SK-N-SH (cell line): ENCODE measurements around the gene PARD3. TPM values are rescaled to one million over a fixed set of nuclear protein-coding genes. Genes with fewer than 3 reads are reported as not detected.

Experiments
- CTCF ChIA-PET: fragments of 300-600, 350-600 bp; formaldehyde crosslinking; extraction: SDS; loops from one replicate; lab custom pipeline; 2021; lab: Yijun Ruan, JAX
- POLR2A ChIA-PET: fragments of 350-600 bp; sonication (Branson Sonifier 250); formaldehyde crosslinking; extraction: SDS; loops from one replicate; lab custom pipeline; 2020; ENCODE audit warnings: antibody characterized with exemption, inconsistent platforms; lab: Yijun Ruan, JAX
- DNase-seq: peaks from one replicate; pipeline ENCODE4 v3.0.0; 2012
- H2AFZ ChIP-seq: fragments of 200-600 bp; sonication (generic); 2 replicates; pipeline ENCODE4 v1.8.1; 2016; ENCODE audit warnings: antibody characterized with exemption, mild to moderate bottlenecking, low read depth
- H3F3A ChIP-seq: fragments of 200-600 bp; sonication (generic); replicated peaks from 2 replicates; pipeline ENCODE3; 2016; ENCODE audit warnings: antibody characterized with exemption, mild to moderate bottlenecking; ENCODE audit not compliant: insufficient read depth
- H3K27ac ChIP-seq, 2 experiments: fragments of 200-500 bp in 1 of 2; fragments of 200-600 bp in 1 of 2; sonication (Bioruptor generic) in 1 of 2; sonication (generic), shearing (Covaris generic) in 1 of 2; 2 replicates each; pipeline versions ENCODE4 v1.5.1 to v1.6.1; 2014 to 2016; ENCODE audit warnings: low read depth in 2 of 2, inconsistent platforms in 1 of 2, low read length in 1 of 2, mild to moderate bottlenecking in 1 of 2, mixed read lengths in 1 of 2
- H3K27me3 ChIP-seq: fragments of 200-600 bp; sonication (generic), shearing (Covaris generic); 2 replicates; pipeline ENCODE4 v1.6.1; 2016; ENCODE audit warnings: mixed run types; ENCODE audit not compliant: insufficient read depth
- H3K36me3 ChIP-seq, 2 experiments: fragments of 200-500 bp in 1 of 2; fragments of 200-600 bp in 1 of 2; sonication (Bioruptor generic) in 1 of 2; sonication (generic) in 1 of 2; replicated peaks in 1 of 2; 2 replicates each; pipeline versions ENCODE3 to v1.5.1; 2014 to 2016; ENCODE audit warnings: low read length in 1 of 2, mild to moderate bottlenecking in 1 of 2; ENCODE audit not compliant: insufficient read depth in 2 of 2, control insufficient read depth in 1 of 2
- H3K4me1 ChIP-seq, 2 experiments: fragments of 200-500 bp in 1 of 2; fragments of 200-600 bp in 1 of 2; sonication (Bioruptor generic) in 1 of 2; sonication (generic), shearing (Covaris generic) in 1 of 2; 2 replicates each; pipeline versions ENCODE4 v1.5.1 to v1.6.1; 2014 to 2016; ENCODE audit warnings: low read depth in 1 of 2, low read length in 1 of 2, mixed run types in 1 of 2; ENCODE audit not compliant: insufficient read depth in 2 of 2, control insufficient read depth in 1 of 2
- H3K4me2 ChIP-seq: fragments of 200-600 bp; sonication (generic), shearing (Covaris generic); 2 replicates; pipeline ENCODE4 v1.6.1; 2017; ENCODE audit warnings: mixed run types
- H3K4me3 ChIP-seq, 2 experiments: fragments of 200-500 bp in 1 of 2; fragments of 200-600 bp in 1 of 2; sonication (Bioruptor generic) in 1 of 2; sonication (generic), shearing (Covaris generic) in 1 of 2; 2 replicates each; pipeline versions ENCODE4 v1.5.1 to v1.8.1; 2014 to 2016; ENCODE audit warnings: low read depth in 2 of 2, inconsistent platforms in 1 of 2, low read length in 1 of 2, mild to moderate bottlenecking in 1 of 2, mixed read lengths in 1 of 2, moderate library complexity in 1 of 2
- H3K79me2 ChIP-seq: fragments of 200-600 bp; sonication (generic); 2 replicates; pipeline ENCODE4 v1.8.1; 2017; ENCODE audit warnings: mild to moderate bottlenecking; ENCODE audit not compliant: insufficient read depth
- H3K9ac ChIP-seq: fragments of 200-600 bp; sonication (generic); 2 replicates; pipeline ENCODE4 v1.6.1; 2017; ENCODE audit warnings: mixed run types
- H3K9me2 ChIP-seq: fragments of 200-600 bp; sonication (generic); 2 replicates; pipeline ENCODE4 v1.6.1; 2017; ENCODE audit warnings: mixed run types
- H3K9me3 ChIP-seq: fragments of 200-600 bp; sonication (generic); 2 replicates; pipeline ENCODE4 v1.6.1; 2017; ENCODE audit warnings: mixed run types, mild to moderate bottlenecking, moderate library complexity
- H4K20me1 ChIP-seq: fragments of 200-600 bp; sonication (generic); 2 replicates; pipeline ENCODE4 v1.6.1; 2017; ENCODE audit warnings: mild to moderate bottlenecking, mixed run types; ENCODE audit not compliant: insufficient read depth
- CHD2 ChIP-seq: fragments of 150-350 bp; IDR thresholded peaks from 2 replicates; pipeline ENCODE4 v1.6.1; 2018; ENCODE audit warnings: low read length; ENCODE audit not compliant: partially characterized antibody
- ELF1 ChIP-seq: IDR thresholded peaks from 2 replicates; pipeline ENCODE4 v1.4.0; 2012
- EP300 ChIP-seq, 2 experiments: IDR thresholded peaks; 2 replicates each; pipeline versions ENCODE4 v1.4.0 to v1.6.1; 2012; ENCODE audit warnings: borderline replicate concordance in 1 of 2, low read depth in 1 of 2, low read length in 1 of 2
- EZH2phosphoT487 ChIP-seq: fragments of 200-600 bp; sonication (generic); IDR thresholded peaks from 2 replicates; pipeline ENCODE4 v1.6.1; 2017; ENCODE audit warnings: low read depth, mixed run types, mild to moderate bottlenecking, antibody characterized with exemption, moderate library complexity, borderline replicate concordance
- FOXM1 ChIP-seq: IDR thresholded peaks from 2 replicates; pipeline ENCODE4 v1.4.0; 2012; ENCODE audit warnings: low read depth, mild to moderate bottlenecking
- GABPA ChIP-seq: IDR thresholded peaks from 2 replicates; pipeline ENCODE4 v1.4.0; 2012; ENCODE audit warnings: low read depth, mild to moderate bottlenecking
- GATA2 ChIP-seq: sonication (generic); formaldehyde crosslinking; IDR thresholded peaks from 2 replicates; pipeline ENCODE4 v1.5.0; 2020; ENCODE audit warnings: mild to moderate bottlenecking, missing genetic modification reagents
- IRF3 ChIP-seq: fragments of 150-350 bp; IDR thresholded peaks from 2 replicates; pipeline ENCODE4 v1.6.1; 2016; ENCODE audit warnings: mild to moderate bottlenecking, low read depth, low read length
- JUND ChIP-seq: IDR thresholded peaks from 2 replicates; pipeline ENCODE4 v1.4.0; 2012
- MAX ChIP-seq: IDR thresholded peaks from 2 replicates; pipeline ENCODE4 v1.4.0; 2012; ENCODE audit warnings: low read depth
- MEF2A ChIP-seq: IDR thresholded peaks from 2 replicates; pipeline ENCODE4 v1.4.0; 2012; ENCODE audit warnings: low read depth, borderline replicate concordance
- MXI1 ChIP-seq: IDR thresholded peaks from 2 replicates; pipeline ENCODE4 v1.6.1; 2012; ENCODE audit warnings: mild to moderate bottlenecking, low read depth, low read length, improper control_type of control experiment
- NFIC ChIP-seq: IDR thresholded peaks from 2 replicates; pipeline ENCODE4 v1.4.0; 2012; ENCODE audit warnings: borderline replicate concordance
- NRF1 ChIP-seq: IDR thresholded peaks from 2 replicates; pipeline ENCODE4 v1.6.1; 2012; ENCODE audit warnings: low read depth, mild to moderate bottlenecking, low read length
- PBX3 ChIP-seq: IDR thresholded peaks from 2 replicates; pipeline ENCODE4; 2012
- POLR2AphosphoS5 ChIP-seq: IDR thresholded peaks from 2 replicates; pipeline ENCODE4 v1.6.1; 2012; ENCODE audit warnings: low read depth, low read length
- RAD21 ChIP-seq: IDR thresholded peaks from 2 replicates; pipeline ENCODE4 v1.6.1; 2012; ENCODE audit warnings: mild to moderate bottlenecking, low read length
- RFX5 ChIP-seq: IDR thresholded peaks from 2 replicates; pipeline ENCODE4 v1.6.1; 2012; ENCODE audit warnings: mild to moderate bottlenecking, improper control_type of control experiment, low read length
- RXRA ChIP-seq: IDR thresholded peaks from 2 replicates; pipeline ENCODE4 v1.4.0; 2012; ENCODE audit warnings: low read depth, mild to moderate bottlenecking, borderline replicate concordance
- SIN3A ChIP-seq: IDR thresholded peaks from 2 replicates; pipeline ENCODE4 v1.6.1; 2012; ENCODE audit warnings: low read depth, mild to moderate bottlenecking, low read length, moderate library complexity, borderline replicate concordance
- TEAD4 ChIP-seq: IDR thresholded peaks from 2 replicates; pipeline ENCODE4 v1.4.0; 2012; ENCODE audit warnings: mild to moderate bottlenecking, borderline replicate concordance; ENCODE audit not compliant: insufficient read depth
- USF1 ChIP-seq: IDR thresholded peaks from 2 replicates; pipeline ENCODE4 v1.4.0; 2012; ENCODE audit warnings: low read depth, borderline replicate concordance
- YY1 ChIP-seq: IDR thresholded peaks from 2 replicates; pipeline ENCODE4 v1.4.0; 2012; ENCODE audit warnings: low read depth, mild to moderate bottlenecking
- WGBS: methylation state at CpG from one replicate; pipeline ENCODE4 v1.1.6; 2017; ENCODE audit warnings: low lambda C conversion rate; 5-methylcytosine and 5-hydroxymethylcytosine counted together
- polyA plus RNA-seq, 3 experiments: library from polyadenylated mRNA; depleted of rRNA; stranded (reverse); fragments of >200 nt; gene quantifications; 2 replicates each; pipeline ENCODE4 v1.2.3, GENCODE V29; 2012

Gene PARD3
- polyA plus RNA-seq, 1 of the 3 experiments (the other 2 are of a cell fraction) = 29.4 TPM

GRCh38 chr10:34469446-34469845 lies 345.6 kb downstream of the PARD3 start (continued):
- TF ChIP-seq RAD21 (no peak), USF1 (no peak), NFIC (no peak), EZH2phosphoT487 (no peak), MEF2A (no peak), FOXM1 (no peak), RFX5 (no peak)

GRCh38 chr10:34467902-34468301 lies 347.2 kb downstream of the PARD3 start:
- Histone ChIP-seq H3K9ac (no peak overlapping the region), H3F3A (no peaks in the 10 kb centered on the region), H3K36me3 (peaks cover 7 to 23% of the 10 kb centered on the region in 2 experiments), H3K27me3 (no peaks in the 10 kb centered on the region), H3K27ac (no peak overlapping the region), H2AFZ (no peak overlapping the region), H3K9me2 (no peaks in the 10 kb centered on the region), H3K9me3 (no peaks in the 10 kb centered on the region), H3K79me2 (no peaks in the 10 kb centered on the region), H4K20me1 (no peaks in the 10 kb centered on the region)
- POLR2A ChIA-PET = no interaction called here
- CTCF ChIA-PET = no interaction called here
- DNase-seq = no peak
- 100% methylated on average over 2 of the region's 2 CpGs for WGBS
- TF ChIP-seq YY1 = no peak
- no peak for TF ChIP-seq POLR2AphosphoS5
- TF ChIP-seq RAD21 = no peak
- no peak for TF ChIP-seq TEAD4
- TF ChIP-seq MXI1 = no peak
- no peak for TF ChIP-seq GABPA
- TF ChIP-seq CHD2 = no peak
- TF ChIP-seq MAX = no peak
- TF ChIP-seq NFIC = no peak
- TF ChIP-seq IRF3 = no peak
- TF ChIP-seq, all 33 proteins: peak for 0
- H3K4me2 ChIP-seq = no peak overlapping the region
- H3K4me1 ChIP-seq = peaks cover 0 to 1% of the 10 kb centered on the region in 2 experiments; a peak in 2 of 4 replicates
- no peak overlapping the region for H3K4me3 ChIP-seq

GRCh38 chr10:34467364-34467763 lies 347.7 kb downstream of the PARD3 start:
- CTCF ChIA-PET = no interaction called here
- Histone ChIP-seq H3K27ac (no peak overlapping the region), H3K9ac (no peak overlapping the region), H3K9me2 (no peaks in the 10 kb centered on the region), H4K20me1 (no peaks in the 10 kb centered on the region), H2AFZ (no peak overlapping the region), H3K79me2 (no peaks in the 10 kb centered on the region), H3K4me1 (no peaks in the 10 kb centered on the region), H3K36me3 (peaks cover 7 to 23% of the 10 kb centered on the region in 2 experiments), H3F3A (no peaks in the 10 kb centered on the region), H3K4me2 (no peak overlapping the region), H3K4me3 (no peak overlapping the region), H3K9me3 (no peaks in the 10 kb centered on the region), H3K27me3 (no peaks in the 10 kb centered on the region)
- 100% methylated on average over 3 of the region's 3 CpGs for WGBS
- POLR2A ChIA-PET = no interaction called here
- DNase-seq = no peak
- TF ChIP-seq JUND (no peak), PBX3 (no peak), ELF1 (no peak), EP300 (IDR thresholded peaks at IDR 0.05; ENCODE audit: borderline replicate concordance in 1 of 2, low read depth in 1 of 2, low read length in 1 of 2) (no peak), MAX (no peak), RXRA (no peak), YY1 (no peak), GATA2 (CRISPR knock-in tag) (no peak), IRF3 (no peak), RFX5 (no peak), SIN3A (no peak), NRF1 (no peak), NFIC (no peak)
